Stimulated activated naive CD4-positive, alpha-beta T cell (primary cell): ENCODE data around the gene ELAVL1.
"Not testable (repeated sequence)": the region's sequence is repeated elsewhere in the genome, so short reads cannot be mapped to it uniquely, and the experiment has no call there.

Experiments used
- DNase-seq, 6 experiments: peaks; one replicate each; lab custom pipeline; 2025; lab: John Stamatoyannopoulos, UW

The ELAVL1 gene

DNA sequence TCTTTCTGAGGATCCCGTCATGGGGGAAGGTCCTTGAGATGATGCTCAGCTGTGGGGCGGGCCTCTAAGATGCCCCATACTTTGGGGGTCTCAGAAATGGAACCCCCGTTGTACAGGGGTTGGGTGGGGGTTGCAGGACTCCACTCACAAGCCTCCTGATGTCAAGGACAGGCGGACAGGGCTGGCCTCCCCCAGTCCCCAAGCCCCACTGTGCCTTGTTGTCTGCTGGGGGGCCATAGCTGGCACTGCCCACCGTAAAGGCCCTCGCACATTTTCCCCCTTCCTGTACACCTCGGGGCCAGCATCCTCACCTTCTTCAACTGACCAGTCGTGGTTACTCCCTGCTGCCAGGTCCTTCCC, 82.6 kb downstream of the ELAVL1 start:
- DNase-seq, result no peak

DNA sequence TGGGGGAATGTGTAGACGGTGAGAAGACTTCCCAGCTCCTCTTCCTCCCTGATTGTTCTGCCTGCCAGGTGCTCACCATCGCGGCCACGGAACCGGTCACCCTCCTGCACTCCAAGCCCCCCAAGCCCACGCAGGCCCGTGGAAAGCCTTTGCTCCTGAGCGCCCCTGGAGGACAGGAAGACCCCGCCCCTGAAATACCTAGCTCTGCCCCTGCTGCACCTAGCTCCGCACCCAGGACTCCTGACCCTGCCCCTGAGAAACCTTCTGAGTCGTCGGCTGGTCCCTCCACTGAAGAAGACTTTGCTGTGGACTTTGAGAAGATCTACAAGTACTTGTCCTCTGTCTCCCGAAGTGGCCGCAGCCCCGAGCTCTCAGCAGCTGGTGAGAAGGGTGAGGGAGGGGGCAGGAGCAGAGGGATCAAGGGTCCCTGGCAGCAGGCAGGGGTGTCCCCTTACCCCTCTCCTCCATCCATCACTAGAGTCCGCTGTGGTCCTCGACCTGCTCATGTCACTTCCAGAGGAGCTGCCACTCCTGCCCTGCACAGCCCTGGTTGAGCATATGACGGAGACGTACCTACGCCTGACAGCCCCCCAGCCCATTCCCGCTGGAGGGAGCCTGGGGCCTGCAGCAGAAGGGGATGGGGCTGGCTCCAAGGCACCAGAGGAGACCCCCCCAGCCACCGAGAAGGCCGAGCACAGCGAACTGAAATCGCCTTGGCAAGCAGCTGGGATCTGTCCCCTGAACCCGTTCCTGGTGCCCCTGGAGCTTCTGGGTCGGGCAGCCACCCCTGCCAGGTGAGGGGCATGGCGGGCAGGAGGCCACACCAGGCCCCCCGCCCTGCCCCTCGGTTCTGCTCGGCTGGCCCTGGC, 83.2 kb downstream of the ELAVL1 start:
- no peak for DNase-seq

DNA sequence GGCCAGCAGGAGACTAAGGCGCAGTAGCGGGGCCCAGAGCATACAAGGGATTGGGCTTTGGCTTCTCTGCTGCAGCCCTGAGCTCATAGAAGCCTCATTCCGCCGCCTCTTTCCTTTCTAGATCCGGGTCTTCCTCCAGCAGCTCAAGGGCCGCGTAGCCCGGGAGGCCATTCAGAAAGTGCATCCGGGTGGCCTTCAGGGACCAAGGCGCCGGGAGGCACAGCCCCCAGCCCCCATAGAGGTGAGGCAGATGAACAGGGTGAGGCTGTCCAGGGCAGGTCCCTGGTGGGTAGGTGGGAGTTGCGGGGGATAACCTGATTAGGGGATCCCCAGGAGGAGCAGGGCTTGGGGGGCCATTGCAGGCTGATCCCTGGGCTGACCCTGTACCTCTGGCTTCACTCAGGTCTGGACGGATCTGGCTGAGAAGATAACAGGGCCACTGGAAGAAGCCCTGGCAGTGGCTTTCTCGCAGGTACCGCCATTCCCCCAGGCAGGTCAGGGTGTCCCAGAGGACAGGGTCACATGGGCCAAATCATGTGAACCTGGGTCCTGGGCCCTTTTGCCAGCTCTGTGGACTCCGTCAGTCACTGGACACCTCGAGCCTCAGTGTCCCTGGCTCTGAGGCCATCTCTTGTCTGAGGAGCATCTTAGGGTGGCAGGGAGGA, 84.0 kb downstream of the ELAVL1 start:
- DNase-seq, result no peak

DNA sequence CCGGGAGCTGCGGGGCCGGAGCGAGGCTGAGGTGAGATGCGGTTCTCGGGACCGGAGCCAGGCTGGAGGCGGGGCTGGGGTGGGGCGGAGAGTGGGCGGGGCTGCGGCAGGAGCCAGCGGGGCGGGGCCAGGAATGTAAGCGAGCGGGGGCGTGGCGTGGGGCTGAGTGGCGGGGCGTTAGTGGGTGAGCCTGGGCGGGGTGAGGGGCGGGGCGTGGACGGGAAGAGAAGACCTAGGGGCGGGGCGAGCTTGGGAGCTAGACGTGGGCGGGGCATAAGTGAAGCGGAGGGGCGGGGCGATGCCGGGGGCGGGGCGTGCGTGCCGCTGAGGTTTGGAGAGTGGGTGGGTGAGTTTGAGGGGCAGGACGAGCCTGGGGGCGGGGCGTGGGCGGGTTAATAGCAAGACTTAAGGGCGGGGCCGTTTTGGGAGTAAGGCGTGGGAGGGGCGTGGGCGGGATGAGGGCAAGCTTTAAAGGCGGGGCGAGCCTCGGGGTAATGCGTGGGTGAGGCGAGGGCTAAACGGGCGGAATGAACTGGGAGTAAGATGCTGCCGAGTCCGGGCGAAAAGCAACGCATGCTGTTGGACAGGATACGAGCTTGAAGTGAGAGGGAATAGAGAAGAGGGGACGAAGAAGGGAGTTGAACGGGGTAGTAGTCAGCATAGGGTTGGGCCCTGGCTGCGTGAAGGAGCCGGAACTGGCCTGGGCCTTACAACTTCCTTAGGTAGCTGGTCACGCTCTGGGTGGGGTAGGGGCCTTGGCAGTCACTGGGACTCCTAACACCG, 84.7 kb downstream of the ELAVL1 start:
- DNase-seq, result peak; percentile 98 to 100 (median 100)

GRCh38 chr19:7919610-7920518, 85.6 kb downstream of the ELAVL1 start, which contains the start of gene SNAPC2:
TSS of gene SNAPC2 (plus strand) at chr19:7920338. CDS start at chr19:7920367, 29 bp downstream.
- peak; percentile 93 to 100 (median 97) for DNase-seq

DNA sequence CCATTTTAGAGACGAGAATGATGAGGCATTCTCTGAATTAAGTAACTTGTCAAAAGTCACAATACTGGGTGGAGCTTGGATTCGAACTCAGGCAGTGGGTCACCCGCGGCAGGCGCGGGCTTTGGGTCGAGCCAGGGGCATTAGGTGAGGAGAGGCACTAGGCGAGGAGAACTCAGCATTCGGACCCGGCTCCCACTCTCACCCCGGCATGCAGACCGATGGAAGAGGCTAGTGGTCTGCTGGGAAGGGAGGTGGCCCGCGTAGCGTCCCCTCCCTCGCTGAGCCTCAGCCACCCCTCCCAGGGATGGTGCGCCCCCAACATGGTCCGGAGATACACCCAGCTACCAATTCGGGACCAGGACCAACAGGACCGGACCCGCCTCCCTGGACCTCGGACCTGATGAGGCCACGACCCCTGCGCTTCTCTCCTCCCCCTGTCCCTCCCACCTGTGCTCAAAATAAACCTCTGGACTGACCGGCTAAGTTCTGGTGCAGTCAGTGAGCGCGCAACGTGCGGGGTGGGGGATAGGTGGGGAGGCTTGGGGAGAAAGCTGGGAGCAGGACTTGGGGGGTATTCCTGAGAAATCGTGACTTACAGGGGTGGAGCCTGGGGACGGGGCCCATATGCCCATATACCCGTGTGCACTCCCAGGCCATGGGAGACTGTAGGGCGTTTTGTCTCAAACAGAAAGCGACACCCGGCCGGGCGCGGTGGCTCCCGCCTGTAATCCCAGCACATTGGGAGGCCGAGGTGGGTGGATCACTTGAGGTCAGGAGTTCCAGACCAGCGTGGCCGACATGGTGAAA, 86.6 kb downstream of the ELAVL1 start:
- DNase-seq, result no peak

DNA sequence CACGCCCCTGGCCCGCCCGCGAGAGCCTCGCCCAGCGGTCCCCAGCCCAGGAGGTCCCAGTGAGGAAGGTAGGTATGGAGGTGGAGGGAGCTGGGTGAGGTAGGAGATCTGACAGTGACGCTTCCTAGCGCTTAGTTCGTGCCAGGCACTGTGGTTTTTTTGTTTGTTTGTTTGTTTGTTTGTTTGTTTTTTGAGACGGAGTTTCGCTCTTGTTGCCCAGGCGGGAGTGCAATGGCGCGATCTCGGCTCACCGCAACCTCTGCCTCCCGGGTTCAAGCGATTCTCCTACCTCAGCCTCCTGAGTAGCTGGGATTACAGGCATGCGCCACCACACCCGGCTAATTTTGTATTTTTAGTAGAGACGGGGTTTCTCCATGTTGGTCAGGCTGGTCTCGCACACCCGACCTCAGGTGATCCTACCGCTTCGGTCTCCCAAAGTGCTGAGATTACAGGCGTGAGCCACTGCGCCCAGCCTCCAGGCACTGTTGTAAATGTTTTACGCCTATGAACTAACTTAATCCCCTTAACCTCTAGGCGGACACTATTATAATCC, 87.3 kb downstream of the ELAVL1 start:
- DNase-seq, result not testable (repeated sequence)

DNA sequence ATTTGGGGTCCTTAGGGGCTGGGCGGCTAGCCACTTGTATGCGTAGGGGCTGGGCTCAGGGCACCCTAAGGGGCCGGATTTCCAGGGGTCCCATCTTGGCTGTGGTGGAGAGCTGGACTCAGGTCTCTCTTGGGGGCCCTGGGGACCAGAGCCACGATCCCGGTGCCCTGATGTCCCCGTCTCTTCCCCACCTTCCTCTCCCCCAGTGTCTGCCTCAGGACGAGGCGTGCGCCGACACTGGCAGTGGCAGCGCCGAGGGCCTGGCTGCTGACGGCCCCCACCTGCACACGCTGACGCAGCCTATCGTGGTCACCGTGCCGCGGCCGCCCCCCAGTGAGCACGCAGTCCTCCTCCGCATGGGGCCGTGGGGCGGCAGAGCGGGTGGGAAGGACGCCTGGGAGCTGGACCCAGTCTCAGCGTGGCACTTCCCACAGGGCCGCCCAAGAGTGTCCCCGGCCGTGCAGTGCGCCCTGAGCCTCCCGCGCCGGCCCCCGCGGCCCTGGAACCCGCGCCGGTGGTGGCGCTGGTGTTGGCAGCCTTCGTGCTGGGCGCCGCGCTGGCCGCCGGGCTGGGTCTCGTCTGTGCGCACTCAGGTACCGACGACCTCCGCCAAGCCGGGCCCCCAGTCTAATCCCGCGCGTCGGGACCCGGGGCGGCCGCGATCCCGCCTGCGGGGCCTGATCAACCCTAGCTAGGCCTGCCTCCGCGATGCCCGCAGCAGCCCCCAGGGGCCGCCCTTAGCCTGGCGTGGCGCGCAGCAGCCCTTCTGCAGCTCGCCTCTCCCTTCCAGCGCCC, 88.0 kb downstream of the ELAVL1 start:
- peak in 5 of 6 experiments; percentile 9 to 42 (median 41) for DNase-seq

GRCh38 chr19:7916955-7917266, 88.5 kb downstream of the ELAVL1 start:
- DNase-seq, result peak in 1 of 6 experiments; percentile 44

- DNase-seq, result peak; percentile 20 to 50 (median 36)
These were observed 89.1 kb downstream of the ELAVL1 start for GRCh38 chr19:7916103-7916954.

DNA sequence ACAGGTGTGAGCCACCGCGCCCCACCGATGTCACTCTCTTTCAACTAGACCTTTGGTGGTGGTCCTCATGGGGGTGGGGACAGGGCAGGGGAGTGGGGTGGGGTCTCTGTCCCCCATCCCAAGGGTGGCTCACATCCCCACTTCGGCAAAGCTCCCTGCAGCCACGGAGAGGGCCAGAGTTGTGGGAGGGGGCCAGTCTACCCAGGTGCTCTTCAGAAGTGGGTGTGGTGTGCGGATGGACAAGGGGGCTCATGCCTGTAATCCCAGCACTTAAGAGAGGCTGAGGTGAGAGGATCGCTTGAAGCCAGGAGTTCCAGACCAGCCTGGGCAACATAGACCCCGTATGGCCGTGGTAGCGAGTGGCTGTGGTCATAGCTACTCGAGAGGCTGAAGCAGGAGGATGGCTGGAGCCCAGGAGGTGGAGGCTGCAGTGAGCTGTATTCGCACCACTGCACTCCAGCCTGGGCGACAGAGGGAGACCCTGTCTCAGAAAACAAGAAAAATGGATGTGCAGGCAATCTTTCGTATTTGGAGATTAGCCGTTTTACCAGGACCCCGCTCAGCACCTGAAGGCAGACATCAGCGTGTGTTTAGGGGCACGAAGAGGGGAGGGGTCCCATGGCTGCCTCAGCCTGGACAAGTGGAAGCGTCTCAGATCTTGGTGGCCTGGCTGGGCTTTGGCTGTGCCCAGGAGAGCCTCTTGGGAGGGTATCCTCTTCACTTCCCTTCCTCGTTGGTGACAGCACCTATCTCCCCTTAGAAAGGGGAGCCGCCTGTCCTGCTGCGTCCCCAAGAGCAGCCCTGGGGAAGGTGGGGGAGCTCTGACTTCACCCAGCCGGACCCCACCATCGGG, 90.0 kb downstream of the ELAVL1 start:
- peak in 1 of 6 experiments; percentile 34 for DNase-seq

- no peak for DNase-seq
These were observed 90.8 kb downstream of the ELAVL1 start, which contains the start of gene TGFBR3L for GRCh38 chr19:7914598-7915045. TSS of gene TGFBR3L (plus strand) at chr19:7914830.

DNA sequence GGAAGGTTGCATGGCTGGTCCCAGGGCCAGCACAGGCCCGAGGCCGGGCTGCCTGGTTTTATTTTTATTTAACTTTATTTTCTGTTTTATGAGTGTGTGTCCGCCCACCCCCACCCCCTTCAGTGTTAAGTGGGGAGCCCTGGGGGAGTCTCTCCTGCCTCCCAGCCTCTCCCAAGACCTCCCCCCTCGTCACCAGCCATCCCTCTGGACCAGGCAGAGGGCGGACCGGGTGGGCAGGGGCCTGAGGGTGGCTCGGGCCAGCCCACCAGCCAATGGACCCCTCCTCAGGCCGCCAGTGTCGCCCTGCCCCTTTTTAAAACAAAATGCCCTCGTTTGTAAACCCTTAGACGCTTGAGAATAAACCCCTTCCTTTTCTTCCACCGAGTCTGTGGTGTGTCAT, 91.3 kb downstream of the ELAVL1 start:
- no peak for DNase-seq

DNA sequence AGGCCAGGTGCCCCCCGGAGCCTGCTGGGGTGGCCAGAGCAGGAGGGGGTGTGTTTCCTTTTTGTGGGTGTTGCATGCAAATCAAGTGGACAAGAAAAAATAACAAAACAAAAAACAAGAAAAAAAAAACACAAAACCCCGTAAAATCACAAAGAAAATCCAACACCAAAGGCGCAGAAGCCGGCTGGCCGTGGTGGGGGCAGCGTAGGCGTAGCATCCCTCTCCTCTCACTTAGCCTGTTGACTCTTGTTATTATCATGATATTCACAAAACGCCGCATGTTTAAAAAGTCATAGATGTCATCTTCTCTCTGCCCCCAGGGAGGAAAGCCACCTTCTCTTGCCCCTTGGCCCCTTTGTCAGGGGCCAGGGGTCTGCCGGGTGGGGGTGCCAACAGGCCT, 91.8 kb downstream of the ELAVL1 start:
- no peak for DNase-seq

DNA sequence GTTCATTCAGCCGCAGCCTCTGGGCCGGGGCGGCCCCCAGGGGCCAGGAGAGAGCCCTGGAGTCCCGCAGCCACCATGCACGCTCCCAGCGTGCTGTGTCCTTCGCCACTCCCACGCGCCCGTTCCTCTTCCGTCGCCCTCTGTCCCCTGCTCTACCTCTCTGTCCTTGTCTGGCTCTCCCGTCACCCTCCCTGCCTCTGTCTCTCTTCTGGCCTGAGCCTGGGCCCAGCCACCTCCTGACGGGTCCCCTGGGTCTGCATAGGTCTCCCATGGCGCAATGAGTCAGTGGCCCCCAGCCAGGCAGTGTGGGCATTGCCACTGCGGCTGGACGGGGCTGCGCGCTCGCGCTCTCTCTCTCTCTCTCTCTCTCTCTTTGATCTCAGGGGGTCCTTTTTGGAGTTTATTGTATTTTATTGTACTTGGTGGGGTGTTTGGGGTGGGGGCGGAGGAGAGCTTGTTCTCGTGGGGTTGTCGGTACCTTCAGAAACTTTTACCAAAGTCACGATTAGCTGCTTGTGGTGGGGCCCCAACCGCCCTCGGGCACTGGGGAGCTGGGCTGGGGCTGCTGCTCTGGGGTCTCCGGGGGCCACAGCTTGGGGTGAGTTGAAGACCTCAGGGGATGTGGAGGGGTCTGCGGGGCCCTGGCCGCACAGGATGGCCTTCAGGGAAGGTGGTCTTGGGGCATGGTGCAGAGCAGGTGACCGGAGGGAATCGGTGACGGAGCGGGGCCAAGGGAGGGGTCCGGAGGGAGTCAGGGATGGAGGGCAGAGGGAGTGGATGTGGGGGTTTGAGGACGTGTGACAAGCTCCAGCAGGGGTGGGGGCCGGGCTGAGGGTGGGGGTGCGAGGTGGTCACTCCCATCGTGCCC, 92.5 kb downstream of the ELAVL1 start:
- no peak for DNase-seq

- DNase-seq, result no peak
These were observed 93.2 kb downstream of the ELAVL1 start for GRCh38 chr19:7912144-7912696.
